IMR-90 (cell line): Measurements from ENCODE around the gene ISG20. TPM values are rescaled to one million over a fixed set of nuclear protein-coding genes. Genes with fewer than 3 reads are reported as not detected.
A peak's percentile ranks its signal among the peaks of the same experiment; 100 is the strongest.

Experiments used
- ATAC-seq: fragments of 200-7000 bp; cut with Tn5 transposase; 2 replicates; pipeline ENCODE4 v1.9.1; 2020; ENCODE audit warnings: low read depth, mild to moderate bottlenecking, moderate library complexity
- BruUV-seq: library from RNA; stranded (reverse); fragments of 400-500 nt; replicated peaks from 2 replicates; lab custom pipeline; 2021; lab: Mats Ljungman, UMichigan
- CTCF ChIA-PET: fragments of 300-600 bp; formaldehyde crosslinking; extraction: SDS; loops from one replicate; lab custom pipeline; 2021; ENCODE audit warnings: antibody characterized with exemption; lab: Yijun Ruan, JAX
- POLR2A ChIA-PET: fragments of 300-600 bp; sonication (Branson Sonifier 250); formaldehyde crosslinking; loops from one replicate; lab custom pipeline; 2022; ENCODE audit warnings: antibody characterized with exemption; ENCODE audit not compliant: unreplicated experiment; lab: Charles Lee
- DNase-seq: peaks from one replicate; pipeline ENCODE4 v3.0.0; 2013
- H2AFZ ChIP-seq: replicated peaks from 2 replicates; pipeline ENCODE3; 2013; ENCODE audit warnings: low read length, mild to moderate bottlenecking; ENCODE audit not compliant: poor library complexity
- H2AK5ac ChIP-seq: 2 replicates; pipeline ENCODE4 v1.6.1; 2013; ENCODE audit warnings: low read depth, low read length, inconsistent platforms
- H2AK9ac ChIP-seq: replicated peaks from 2 replicates; pipeline ENCODE3; 2013; ENCODE audit warnings: mild to moderate bottlenecking, low read depth, low read length, moderate library complexity; ENCODE audit not compliant: poor library complexity
- H2BK120ac ChIP-seq: 2 replicates; pipeline ENCODE4 v1.6.1; 2013; ENCODE audit warnings: low read depth, low read length, inconsistent platforms
- H2BK15ac ChIP-seq: 3 replicates; pipeline ENCODE4 v1.6.1; 2013; ENCODE audit warnings: low read depth, low read length, inconsistent platforms
- H2BK20ac ChIP-seq: 2 replicates; pipeline ENCODE4 v1.6.1; 2013; ENCODE audit warnings: low read depth, mild to moderate bottlenecking, inconsistent platforms, low read length, moderate library complexity
- H2BK5ac ChIP-seq: 2 replicates; pipeline ENCODE4 v1.6.1; 2013; ENCODE audit warnings: mild to moderate bottlenecking, low read depth, low read length, inconsistent platforms; ENCODE audit not compliant: poor library complexity, severe bottlenecking
- H3K14ac ChIP-seq: replicated peaks from 2 replicates; pipeline ENCODE4 v1.6.1; 2013; ENCODE audit warnings: low read depth, low read length, inconsistent platforms
- H3K18ac ChIP-seq: 2 replicates; pipeline ENCODE4 v1.6.1; 2013; ENCODE audit warnings: low read depth, low read length, control low read depth
- H3K23ac ChIP-seq: 2 replicates; pipeline ENCODE4 v1.6.1; 2013; ENCODE audit warnings: low read depth, low read length, inconsistent platforms
- H3K27ac ChIP-seq: 2 replicates; pipeline ENCODE4 v1.5.1; 2013; ENCODE audit warnings: mild to moderate bottlenecking, control low read depth, low read length; ENCODE audit not compliant: insufficient read depth
- H3K27me3 ChIP-seq: 2 replicates; pipeline ENCODE4 v1.6.1; 2013; ENCODE audit warnings: low read length; ENCODE audit not compliant: control insufficient read depth, insufficient read depth
- H3K36me3 ChIP-seq: 2 replicates; pipeline ENCODE4 v1.6.1; 2013; ENCODE audit warnings: low read length, mixed read lengths; ENCODE audit not compliant: control insufficient read depth, insufficient read depth
- H3K4ac ChIP-seq: 2 replicates; pipeline ENCODE4 v1.6.1; 2013; ENCODE audit warnings: low read depth, low read length, inconsistent platforms
- H3K4me1 ChIP-seq: 2 replicates; pipeline ENCODE4 v1.6.1; 2013; ENCODE audit warnings: low read length, mixed read lengths; ENCODE audit not compliant: control insufficient read depth, insufficient read depth
- H3K4me2 ChIP-seq: 2 replicates; pipeline ENCODE4 v1.6.1; 2013; ENCODE audit warnings: low read depth, mild to moderate bottlenecking, control low read depth, low read length, moderate library complexity
- H3K4me3 ChIP-seq: 2 replicates; pipeline ENCODE4 v1.5.1; 2013; ENCODE audit warnings: low read depth, mild to moderate bottlenecking, control low read depth, low read length, moderate library complexity; ENCODE audit not compliant: insufficient read depth
- H3K56ac ChIP-seq: 2 replicates; pipeline ENCODE4 v1.6.1; 2013; ENCODE audit warnings: low read length, inconsistent platforms; ENCODE audit not compliant: insufficient read depth; ENCODE audit errors: extremely low read depth
- H3K79me1 ChIP-seq, 2 experiments: 2 replicates each; pipeline ENCODE4 v1.6.1; 2013; ENCODE audit warnings: low read length in 2 of 2, inconsistent platforms in 1 of 2, low read depth in 1 of 2
- H3K9ac ChIP-seq: 2 replicates; pipeline ENCODE4 v1.6.1; 2013; ENCODE audit warnings: low read depth, low read length, control low read depth
- H3K9me1 ChIP-seq: 2 replicates; pipeline ENCODE4 v1.6.1; 2013; ENCODE audit warnings: low read length, inconsistent platforms; ENCODE audit not compliant: insufficient read depth
- H3K9me3 ChIP-seq: 2 replicates; pipeline ENCODE4 v1.6.1; 2013; ENCODE audit warnings: low read length; ENCODE audit not compliant: control insufficient read depth, insufficient read depth
- H4K20me1 ChIP-seq: 2 replicates; pipeline ENCODE4 v1.6.1; 2013; ENCODE audit warnings: low read length, inconsistent platforms; ENCODE audit not compliant: insufficient read depth
- H4K5ac ChIP-seq: 2 replicates; pipeline ENCODE4 v1.6.1; 2013; ENCODE audit warnings: mild to moderate bottlenecking, low read depth, low read length, control low read depth
- H4K8ac ChIP-seq, 2 experiments: 2 replicates each; pipeline ENCODE4 v1.6.1; 2013; ENCODE audit warnings: low read depth in 2 of 2, low read length in 2 of 2, control low read depth in 1 of 2, inconsistent platforms in 1 of 2
- H4K91ac ChIP-seq: 2 replicates; pipeline ENCODE4 v1.6.1; 2013; ENCODE audit warnings: low read depth, low read length, inconsistent platforms; ENCODE audit not compliant: insufficient read depth
- BHLHE40 ChIP-seq: fragments of 150-350 bp; IDR thresholded peaks from 2 replicates; pipeline ENCODE4 v1.6.1; 2016; ENCODE audit warnings: mild to moderate bottlenecking, low read depth, low read length
- MAFK ChIP-seq: IDR thresholded peaks from 2 replicates; pipeline ENCODE4 v1.6.1; 2012; ENCODE audit warnings: low read depth, low read length, improper control_type of control experiment
- MAZ ChIP-seq: IDR thresholded peaks from 2 replicates; pipeline ENCODE4 v1.6.1; 2012; ENCODE audit warnings: low read depth, mild to moderate bottlenecking, low read length, improper control_type of control experiment, moderate library complexity, borderline replicate concordance
- NFE2L2 ChIP-seq: fragments of 150-350 bp; IDR thresholded peaks from 2 replicates; pipeline ENCODE4 v1.6.1; 2016; ENCODE audit warnings: low read depth, mild to moderate bottlenecking, low read length
- RAD21 ChIP-seq: IDR thresholded peaks from 2 replicates; pipeline ENCODE4 v1.6.1; 2012; ENCODE audit warnings: low read length, improper control_type of control experiment
- RCOR1 ChIP-seq: IDR thresholded peaks from 2 replicates; pipeline ENCODE4 v1.6.1; 2012; ENCODE audit warnings: mild to moderate bottlenecking, low read length, improper control_type of control experiment; ENCODE audit not compliant: insufficient replicate concordance
- USF2 ChIP-seq: fragments of 150-350 bp; IDR thresholded peaks from 2 replicates; pipeline ENCODE4 v1.6.1; 2017; ENCODE audit warnings: mild to moderate bottlenecking, antibody characterized with exemption, low read length, low read depth
- WGBS, 2 experiments: methylation state at CpG; one replicate each; pipeline versions ENCODE4 v1.1.5 to v1.1.7; 2013; ENCODE audit warnings: missing lambda C conversion rate in 2 of 2; ENCODE audit not compliant: insufficient read length in 1 of 2; ENCODE audit errors: extremely low coverage in 2 of 2; 5-methylcytosine and 5-hydroxymethylcytosine counted together
- dilution Hi-C: fragments of 300-500 bp; cut with HindIII; formaldehyde crosslinking; loops from one replicate; pipeline ENCODE4 v1.14.3; 2018; ENCODE audit warnings: low sequenced_read_pairs; ENCODE audit not compliant: unreplicated experiment
- in situ Hi-C: fragments of 300-500 bp; cut with MboI; formaldehyde crosslinking; loops from 3 replicates; pipeline ENCODE4 v1.14.3; 2019; ENCODE audit warnings: low sequenced_read_pairs, inconsistent platforms, mixed read lengths
- intact Hi-C: fragments of 100-400 bp; cut with micrococcal nuclease; formaldehyde crosslinking; loops from 2 replicates; pipeline ENCODE4 v1.10.0; 2022
- polyA plus RNA-seq, 3 experiments: library from polyadenylated mRNA; depleted of rRNA; stranded (reverse); fragments of >200 nt; gene quantifications; 2 replicates each; pipeline ENCODE4 v1.2.3, GENCODE V29; 2012; ENCODE audit warnings: low replicate concordance in 1 of 3
- total RNA-seq: library from RNA; depleted of rRNA; stranded (reverse); fragments of >200 nt; gene quantifications from 2 replicates; pipeline ENCODE4 v1.2.3, GENCODE V29; 2012
- TF ChIP-seq, protein P1 (sequence below): fragments of 150-350 bp; IDR thresholded peaks from 2 replicates; pipeline ENCODE4 v1.6.1; 2016; ENCODE audit warnings: low read depth, mild to moderate bottlenecking, low read length, moderate library complexity, borderline replicate concordance

Gene ISG20
- total and polyA plus RNA-seq, 2 of the 4 experiments (the other 2 are of a cell fraction), result 0.72 to 1.2 TPM

- intact Hi-C loops, result no loop called here
These were observed 19.0 kb upstream of the ISG20 start for GRCh38 chr15:88619796-88620195.

More at GRCh38 chr15:88619796-88620195, 19.0 kb upstream of the ISG20 start:
- no peak overlapping the region for H3K9ac ChIP-seq
- in situ Hi-C loops, result loop anchor here (5.0 kb wide), 1 partner anchor 152 kb away; the partner anchor contains the start of genes MRPL46 and MRPS11
- no peak for DNase-seq
- CTCF ChIA-PET, result interaction anchor here (1.2 kb wide), 1 partner anchor 143 kb away, joined by 3 read pairs; no protein-coding TSS in a partner anchor
- no peak for ATAC-seq
- H2BK20ac ChIP-seq, result no peak overlapping the region
- H4K91ac ChIP-seq, result no peak overlapping the region
- dilution Hi-C loops, result no loop called here
- H3K27ac ChIP-seq, result no peak overlapping the region
- no peak overlapping the region for H2BK120ac ChIP-seq
- H3K4me3 ChIP-seq, result no peak overlapping the region
- H4K8ac ChIP-seq, result no peak overlapping the region
- H4K20me1 ChIP-seq, result peaks cover 32% of the 10 kb centered on the region
- no peak overlapping the region for H2BK5ac ChIP-seq
- H2AK5ac ChIP-seq, result no peak overlapping the region
- WGBS, 2 experiments, result no CpG with 5 or more reads among the region's 2 CpGs
- H2AFZ ChIP-seq, result no peak overlapping the region
- peak overlapping the region; percentile 29 for H2AK9ac ChIP-seq
- no peak overlapping the region for H4K5ac ChIP-seq
- no peak overlapping the region for H3K14ac ChIP-seq
- no peaks in the 10 kb centered on the region for H3K27me3 ChIP-seq
- no peaks in the 10 kb centered on the region for H3K9me3 ChIP-seq
- H3K4me2 ChIP-seq, result no peak overlapping the region
- no peak overlapping the region for H3K4ac ChIP-seq
- H3K9me1 ChIP-seq, result peaks cover 14% of the 10 kb centered on the region
- H3K56ac ChIP-seq, result no peak overlapping the region
- H3K36me3 ChIP-seq, result peaks cover 4% of the 10 kb centered on the region
- H3K23ac ChIP-seq, result no peak overlapping the region
- BruUV-seq, result no TSS peak
- H2BK15ac ChIP-seq, result no peak overlapping the region
- peaks cover 12% of the 10 kb centered on the region for H3K4me1 ChIP-seq
- peaks cover 0 to 27% of the 10 kb centered on the region in 2 experiments; a peak in 2 of 4 replicates for H3K79me1 ChIP-seq
- TF ChIP-seq, protein P1, sequence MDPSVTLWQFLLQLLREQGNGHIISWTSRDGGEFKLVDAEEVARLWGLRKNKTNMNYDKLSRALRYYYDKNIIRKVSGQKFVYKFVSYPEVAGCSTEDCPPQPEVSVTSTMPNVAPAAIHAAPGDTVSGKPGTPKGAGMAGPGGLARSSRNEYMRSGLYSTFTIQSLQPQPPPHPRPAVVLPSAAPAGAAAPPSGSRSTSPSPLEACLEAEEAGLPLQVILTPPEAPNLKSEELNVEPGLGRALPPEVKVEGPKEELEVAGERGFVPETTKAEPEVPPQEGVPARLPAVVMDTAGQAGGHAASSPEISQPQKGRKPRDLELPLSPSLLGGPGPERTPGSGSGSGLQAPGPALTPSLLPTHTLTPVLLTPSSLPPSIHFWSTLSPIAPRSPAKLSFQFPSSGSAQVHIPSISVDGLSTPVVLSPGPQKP, result no peak
- TF ChIP-seq RCOR1 (no peak), RAD21 (no peak), USF2 (no peak), NFE2L2 (no peak), BHLHE40 (no peak), MAZ (no peak), MAFK (no peak)
- no peak overlapping the region for H3K18ac ChIP-seq
- POLR2A ChIA-PET, result no interaction called here
